Measurements from ENCODE around the gene SLC26A1.

Gene SLC26A1

DNA sequence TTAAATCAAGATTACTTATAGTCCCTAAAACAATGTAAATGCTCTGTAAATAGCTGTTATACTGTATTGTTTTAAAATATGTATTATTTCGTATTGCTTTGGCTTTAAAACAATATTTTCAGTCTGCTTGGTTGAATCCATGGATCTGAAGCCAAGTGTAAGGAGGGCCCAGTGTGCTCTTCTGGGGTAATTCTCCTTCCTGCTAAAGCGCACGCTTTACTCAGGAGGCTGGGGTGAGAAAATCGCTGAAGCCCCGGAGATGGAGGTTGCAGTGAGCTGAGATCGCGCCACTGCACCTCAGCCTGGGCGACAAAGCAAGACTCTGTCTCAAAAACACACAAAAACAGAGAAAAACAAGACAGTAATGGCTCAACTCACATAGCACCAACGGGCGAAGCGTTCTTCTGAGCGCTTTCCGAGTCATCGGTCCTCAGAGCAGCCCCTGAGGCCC is 6.8 kb downstream of the SLC26A1 start:
- peak overlapping the region; percentile 65 for H2BK120ac ChIP-seq (ENCODE audit: low read depth, low read length)
- H4K91ac ChIP-seq (ENCODE audit: low read length), result peak overlapping the region; percentile 18
- peak overlapping the region in 1 of 2 experiments; percentile 1 for H3K4ac ChIP-seq (ENCODE audit: low read depth in 1 of 2, low read length in 2 of 2)
- no peak overlapping the region for H2BK5ac ChIP-seq (ENCODE audit: low read depth, low read length, poor library complexity, severe bottlenecking)
- H3K9ac ChIP-seq (ENCODE audit: low read length), result peak overlapping the region; percentile 93
- peak overlapping the region; percentile 78 for H3K4me2 ChIP-seq (ENCODE audit: low read length, poor library complexity, severe bottlenecking)
- peak overlapping the region; percentile 7 for H4K8ac ChIP-seq (ENCODE audit: low read length)
- 11% methylated on average over 14 of the region's 14 CpGs for WGBS
- no peak overlapping the region for H2AK5ac ChIP-seq (ENCODE audit: low read length, severe bottlenecking)
- H2BK12ac ChIP-seq (ENCODE audit: low read length in 2 of 2), result peak overlapping the region in 1 of 2 experiments; percentile 18
- no peaks in the 10 kb centered on the region for H3K9me3 ChIP-seq (ENCODE audit: control insufficient read depth, low read length)
- peaks cover 30% of the 10 kb centered on the region for H3K79me1 ChIP-seq (replicated peaks; ENCODE audit: low read length, poor library complexity, severe bottlenecking)
- no peaks in the 10 kb centered on the region for H3K27me3 ChIP-seq (ENCODE audit: control insufficient read depth in 1 of 2, insufficient read depth in 1 of 2, low read length in 2 of 2)
- H3K4me3 ChIP-seq (ENCODE audit: insufficient read depth in 1 of 2, low read depth in 1 of 2, low read length in 2 of 2), result peak overlapping the region; percentile 74 to 93
- H2BK15ac ChIP-seq (ENCODE audit: low read depth, poor library complexity, severe bottlenecking), result no peak overlapping the region
- H2AFZ ChIP-seq (ENCODE audit: low read depth, low read length), result peak overlapping the region; percentile 47
- H3K4me1 ChIP-seq (ENCODE audit: control insufficient read depth, insufficient read depth, low read depth, low read length), result peaks cover 19% of the 10 kb centered on the region
- peak overlapping the region; percentile 46 for H3K27ac ChIP-seq (ENCODE audit: low read length, poor library complexity, severe bottlenecking)
- no peak overlapping the region for H3K14ac ChIP-seq (ENCODE audit: low read length in 2 of 2)
- peaks cover 19 to 40% of the 10 kb centered on the region in 2 experiments for H3K36me3 ChIP-seq (ENCODE audit: control insufficient read depth in 1 of 2, insufficient read depth in 2 of 2, low read depth in 1 of 2, low read length in 2 of 2)
- peak overlapping the region; percentile 73 to 87 for H3K18ac ChIP-seq (ENCODE audit: low read depth in 1 of 2, low read length in 2 of 2)
- H3K23ac ChIP-seq (ENCODE audit: low read length in 2 of 2), result no peak overlapping the region
- DNase-seq, result no peak

DNA sequence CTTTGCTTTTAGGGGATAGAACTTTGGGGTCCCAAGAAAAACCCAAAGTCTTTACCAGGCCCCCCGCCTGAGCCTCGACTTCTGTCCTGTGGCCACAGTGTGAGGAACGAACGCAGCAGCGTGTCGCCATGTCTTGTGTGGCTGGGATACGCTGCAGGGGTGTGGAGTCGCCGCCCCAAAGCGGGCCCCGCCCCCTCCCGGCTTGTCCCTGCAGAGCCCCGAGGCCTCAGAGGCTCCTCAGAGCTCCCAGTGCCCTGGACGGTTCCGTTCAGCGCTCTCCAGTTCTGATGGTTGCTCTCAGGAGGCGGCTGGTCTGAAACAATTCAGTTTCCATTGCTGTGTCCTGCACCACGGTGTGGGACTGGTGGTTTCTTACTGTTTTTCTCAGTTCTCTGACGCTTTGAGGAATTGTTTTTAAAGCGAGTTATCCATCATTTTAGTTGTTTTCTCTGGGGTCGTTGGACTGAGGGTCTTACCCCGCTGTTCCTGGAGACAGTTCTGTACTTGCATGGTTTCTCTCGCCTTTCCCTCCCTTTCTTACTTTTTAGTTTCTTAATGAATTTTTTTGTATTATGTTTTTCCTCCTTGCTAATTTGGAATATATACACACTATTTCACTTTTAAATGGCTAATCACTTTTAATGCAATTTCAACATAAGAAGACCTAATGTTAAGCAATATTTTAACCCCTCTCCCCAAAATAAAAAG is 7.9 kb downstream of the SLC26A1 start:
- H4K8ac ChIP-seq (ENCODE audit: low read length), result peak overlapping the region; percentile 67
- DNase-seq, result peak; percentile 67
- peaks cover 8 to 28% of the 10 kb centered on the region in 2 experiments for H3K36me3 ChIP-seq (ENCODE audit: control insufficient read depth in 1 of 2, insufficient read depth in 2 of 2, low read depth in 1 of 2, low read length in 2 of 2)
- no peak overlapping the region for H4K91ac ChIP-seq (ENCODE audit: low read length)
- peak overlapping the region in 1 of 2 experiments; percentile 93 for H3K4me3 ChIP-seq (ENCODE audit: insufficient read depth in 1 of 2, low read depth in 1 of 2, low read length in 2 of 2)
- peaks cover 25% of the 10 kb centered on the region for H3K79me1 ChIP-seq (replicated peaks; ENCODE audit: low read length, poor library complexity, severe bottlenecking)
- no peak overlapping the region for H3K23ac ChIP-seq (ENCODE audit: low read length in 2 of 2)
- H3K4ac ChIP-seq (ENCODE audit: low read depth in 1 of 2, low read length in 2 of 2), result no peak overlapping the region
- H3K4me1 ChIP-seq (ENCODE audit: control insufficient read depth, insufficient read depth, low read depth, low read length), result peaks cover 21% of the 10 kb centered on the region
- H3K14ac ChIP-seq (ENCODE audit: low read length in 2 of 2), result no peak overlapping the region
- peak overlapping the region; percentile 18 for H2AFZ ChIP-seq (ENCODE audit: low read depth, low read length)
- H2BK5ac ChIP-seq (ENCODE audit: low read depth, low read length, poor library complexity, severe bottlenecking), result no peak overlapping the region
- H2AK5ac ChIP-seq (ENCODE audit: low read length, severe bottlenecking), result no peak overlapping the region
- H3K9me3 ChIP-seq (ENCODE audit: control insufficient read depth, low read length), result no peaks in the 10 kb centered on the region
- H3K9ac ChIP-seq (ENCODE audit: low read length), result peak overlapping the region; percentile 93
- H3K18ac ChIP-seq (ENCODE audit: low read depth in 1 of 2, low read length in 2 of 2), result no peak overlapping the region
- H2BK15ac ChIP-seq (ENCODE audit: low read depth, poor library complexity, severe bottlenecking), result no peak overlapping the region
- H2BK12ac ChIP-seq (ENCODE audit: low read length in 2 of 2), result no peak overlapping the region
- H2BK120ac ChIP-seq (ENCODE audit: low read depth, low read length), result no peak overlapping the region
- H3K27me3 ChIP-seq (ENCODE audit: control insufficient read depth in 1 of 2, insufficient read depth in 1 of 2, low read length in 2 of 2), result no peaks in the 10 kb centered on the region
- 30% methylated on average over 23 of the region's 23 CpGs for WGBS
- H3K4me2 ChIP-seq (ENCODE audit: low read length, poor library complexity, severe bottlenecking), result no peak overlapping the region
- H3K27ac ChIP-seq (ENCODE audit: low read length, poor library complexity, severe bottlenecking), result no peak overlapping the region

DNA sequence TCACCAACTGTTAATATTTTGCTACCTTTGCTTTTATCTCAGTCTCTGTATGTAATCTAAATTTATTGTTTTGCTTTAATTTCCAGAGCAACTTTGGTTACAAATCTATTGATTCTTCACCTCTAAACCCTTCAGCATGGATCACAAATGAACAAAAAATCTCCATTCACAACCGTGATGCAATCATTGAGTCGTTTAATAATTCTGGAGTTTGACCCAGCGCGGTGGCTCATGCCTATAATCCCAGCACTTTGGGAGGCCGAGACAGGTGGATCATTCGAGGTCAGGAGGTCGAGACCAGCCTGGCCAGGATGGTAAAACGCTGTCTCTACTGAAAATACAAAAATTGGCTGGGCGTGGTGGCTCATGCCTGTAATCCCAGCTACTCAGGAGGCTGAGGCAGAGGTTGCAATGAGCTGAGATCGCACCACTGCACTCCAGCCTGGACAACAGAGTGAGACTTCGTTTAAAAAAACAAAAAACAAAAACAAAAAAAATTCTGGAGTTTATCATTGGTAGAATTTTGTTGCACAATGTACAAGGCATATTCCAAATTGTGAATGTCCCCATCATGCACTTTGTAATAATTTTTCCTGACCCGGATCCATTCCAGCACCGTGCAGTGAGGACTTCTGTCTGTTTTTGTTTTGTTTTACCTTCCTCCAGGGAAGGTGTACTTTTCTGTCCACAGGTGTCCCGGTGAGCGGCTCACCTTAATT is 8.7 kb downstream of the SLC26A1 start:
- 84% methylated on average over 13 of the region's 15 CpGs for WGBS

GRCh38 chr4:982814-983213 is 10.4 kb downstream of the SLC26A1 start:
- no peak overlapping the region for H4K8ac ChIP-seq (ENCODE audit: low read length)
- H3K4ac ChIP-seq (ENCODE audit: low read depth in 1 of 2, low read length in 2 of 2), result no peak overlapping the region
- H2BK120ac ChIP-seq (ENCODE audit: low read depth, low read length), result no peak overlapping the region
- H3K79me1 ChIP-seq (replicated peaks; ENCODE audit: low read length, poor library complexity, severe bottlenecking), result peaks cover 9% of the 10 kb centered on the region
- no peak for DNase-seq
- no peaks in the 10 kb centered on the region for H3K27me3 ChIP-seq (ENCODE audit: control insufficient read depth in 1 of 2, insufficient read depth in 1 of 2, low read length in 2 of 2)
- no peak overlapping the region for H3K23ac ChIP-seq (ENCODE audit: low read length in 2 of 2)
- H2AFZ ChIP-seq (ENCODE audit: low read depth, low read length), result no peak overlapping the region
- no peak overlapping the region for H2BK12ac ChIP-seq (ENCODE audit: low read length in 2 of 2)
- 94% methylated on average over 15 of the region's 15 CpGs for WGBS
- no peak overlapping the region for H3K4me3 ChIP-seq (ENCODE audit: insufficient read depth in 1 of 2, low read depth in 1 of 2, low read length in 2 of 2)
- H3K27ac ChIP-seq (ENCODE audit: low read length, poor library complexity, severe bottlenecking), result no peak overlapping the region
- H3K18ac ChIP-seq (ENCODE audit: low read depth in 1 of 2, low read length in 2 of 2), result no peak overlapping the region
- no peak overlapping the region for H4K91ac ChIP-seq (ENCODE audit: low read length)
- H3K9me3 ChIP-seq (ENCODE audit: control insufficient read depth, low read length), result no peaks in the 10 kb centered on the region
- peaks cover 0 to 7% of the 10 kb centered on the region in 2 experiments for H3K36me3 ChIP-seq (ENCODE audit: control insufficient read depth in 1 of 2, insufficient read depth in 2 of 2, low read depth in 1 of 2, low read length in 2 of 2)
- H2BK15ac ChIP-seq (ENCODE audit: low read depth, poor library complexity, severe bottlenecking), result no peak overlapping the region
- H3K4me1 ChIP-seq (ENCODE audit: control insufficient read depth, insufficient read depth, low read depth, low read length), result peaks cover 21% of the 10 kb centered on the region
- no peak overlapping the region for H3K4me2 ChIP-seq (ENCODE audit: low read length, poor library complexity, severe bottlenecking)
- H3K9ac ChIP-seq (ENCODE audit: low read length), result no peak overlapping the region
- H2BK5ac ChIP-seq (ENCODE audit: low read depth, low read length, poor library complexity, severe bottlenecking), result no peak overlapping the region
- H3K14ac ChIP-seq (ENCODE audit: low read length in 2 of 2), result no peak overlapping the region
- H2AK5ac ChIP-seq (ENCODE audit: low read length, severe bottlenecking), result no peak overlapping the region

More for the DNA sequence above, 8.7 kb downstream of the SLC26A1 start:
- Histone ChIP-seq H3K4me1 (ENCODE audit: control insufficient read depth, insufficient read depth, low read depth, low read length) (peaks cover 23% of the 10 kb centered on the region), H2AK5ac (ENCODE audit: low read length, severe bottlenecking) (no peak overlapping the region), H2BK12ac (ENCODE audit: low read length in 2 of 2) (no peak overlapping the region), H3K14ac (ENCODE audit: low read length in 2 of 2) (no peak overlapping the region), H3K4me2 (ENCODE audit: low read length, poor library complexity, severe bottlenecking) (no peak overlapping the region), H4K91ac (ENCODE audit: low read length) (no peak overlapping the region), H3K9me3 (ENCODE audit: control insufficient read depth, low read length) (no peaks in the 10 kb centered on the region), H3K4me3 (ENCODE audit: insufficient read depth in 1 of 2, low read depth in 1 of 2, low read length in 2 of 2) (peak overlapping the region in 1 of 2 experiments; percentile 93), H2AFZ (ENCODE audit: low read depth, low read length) (no peak overlapping the region), H3K18ac (ENCODE audit: low read depth in 1 of 2, low read length in 2 of 2) (no peak overlapping the region), H4K8ac (ENCODE audit: low read length) (peak overlapping the region; percentile 67), H3K27me3 (ENCODE audit: control insufficient read depth in 1 of 2, insufficient read depth in 1 of 2, low read length in 2 of 2) (no peaks in the 10 kb centered on the region), H3K4ac (ENCODE audit: low read depth in 1 of 2, low read length in 2 of 2) (no peak overlapping the region), H3K36me3 (ENCODE audit: control insufficient read depth in 1 of 2, insufficient read depth in 2 of 2, low read depth in 1 of 2, low read length in 2 of 2) (peaks cover 2 to 21% of the 10 kb centered on the region in 2 experiments), H2BK15ac (ENCODE audit: low read depth, poor library complexity, severe bottlenecking) (no peak overlapping the region), H2BK120ac (ENCODE audit: low read depth, low read length) (no peak overlapping the region), H2BK5ac (ENCODE audit: low read depth, low read length, poor library complexity, severe bottlenecking) (no peak overlapping the region), H3K9ac (ENCODE audit: low read length) (peak overlapping the region; percentile 93), H3K27ac (ENCODE audit: low read length, poor library complexity, severe bottlenecking) (no peak overlapping the region), H3K79me1 (replicated peaks; ENCODE audit: low read length, poor library complexity, severe bottlenecking) (peaks cover 22% of the 10 kb centered on the region), H3K23ac (ENCODE audit: low read length in 2 of 2) (no peak overlapping the region)
- DNase-seq, result no peak

All from mesenchymal stem cell (in vitro differentiated cells and primary cell).